K562 (cell line): ENCODE data around the gene MAP2K4.

Source experiments
- ADNP ChIP-seq: fragments of 200-800 bp; sonication (Bioruptor generic); IDR thresholded peaks from 2 replicates; pipeline ENCODE4 v1.6.1; 2016; ENCODE audit warnings: missing genetic modification characterization, missing compliant biosample characterization
- ETS2 ChIP-seq: IDR thresholded peaks from 2 replicates; pipeline ENCODE4 v1.6.1; 2016; ENCODE audit warnings: borderline replicate concordance, missing genetic modification characterization, mild to moderate bottlenecking, moderate library complexity, missing compliant biosample characterization; ENCODE audit not compliant: poor library complexity, severe bottlenecking
- HDAC6 ChIP-seq: IDR thresholded peaks from 2 replicates; pipeline ENCODE4 v1.6.1; 2012; ENCODE audit warnings: low read depth, mild to moderate bottlenecking, control low read depth, inconsistent platforms, low read length, moderate library complexity
- KAT8 ChIP-seq: fragments of 450-650 bp; IDR thresholded peaks from 2 replicates; pipeline ENCODE4 v1.6.1; 2016; ENCODE audit warnings: low read depth, mild to moderate bottlenecking
- MXI1 ChIP-seq: IDR thresholded peaks from 2 replicates; pipeline ENCODE4 v1.6.1; 2011; ENCODE audit warnings: low read depth, mild to moderate bottlenecking, improper control_type of control experiment, low read length
- NR1H2 ChIP-seq: sonication (generic); formaldehyde crosslinking; IDR thresholded peaks from 2 replicates; pipeline ENCODE4 v1.4.0; 2020; ENCODE audit warnings: mild to moderate bottlenecking, missing genetic modification reagents
- TF ChIP-seq, protein P1 (sequence below), 2 experiments: IDR thresholded peaks; 2 replicates each; pipeline ENCODE4 v1.6.1; 2011; ENCODE audit warnings: borderline replicate concordance in 1 of 2, control low read depth in 1 of 2, low read depth in 1 of 2, low read length in 1 of 2, mild to moderate bottlenecking in 1 of 2, mixed read lengths in 1 of 2, moderate library complexity in 1 of 2; ENCODE audit not compliant: insufficient read depth in 1 of 2, insufficient read length in 1 of 2, poor library complexity in 1 of 2, severe bottlenecking in 1 of 2; ENCODE audit errors: extremely low read depth in 1 of 2
- TF ChIP-seq, protein P2 (sequence below): fragments of 450-650 bp; formaldehyde crosslinking; IDR thresholded peaks from 2 replicates; pipeline ENCODE4 v1.4.0; 2020; ENCODE audit warnings: mild to moderate bottlenecking, mixed read lengths
- TF ChIP-seq, protein P3 (sequence below), 3 experiments: IDR thresholded peaks in 2 of 3; conservative IDR thresholded peaks in 1 of 3; 2 replicates each; pipeline ENCODE4 v1.5.1; 2011 to 2012; ENCODE audit warnings: low read length in 3 of 3, mild to moderate bottlenecking in 3 of 3, control low read depth in 2 of 3, improper control_type of control experiment in 1 of 3, inconsistent platforms in 1 of 3, low read depth in 1 of 3, mixed read lengths in 1 of 3, moderate library complexity in 1 of 3; ENCODE audit not compliant: insufficient read depth in 2 of 3

DNA sequence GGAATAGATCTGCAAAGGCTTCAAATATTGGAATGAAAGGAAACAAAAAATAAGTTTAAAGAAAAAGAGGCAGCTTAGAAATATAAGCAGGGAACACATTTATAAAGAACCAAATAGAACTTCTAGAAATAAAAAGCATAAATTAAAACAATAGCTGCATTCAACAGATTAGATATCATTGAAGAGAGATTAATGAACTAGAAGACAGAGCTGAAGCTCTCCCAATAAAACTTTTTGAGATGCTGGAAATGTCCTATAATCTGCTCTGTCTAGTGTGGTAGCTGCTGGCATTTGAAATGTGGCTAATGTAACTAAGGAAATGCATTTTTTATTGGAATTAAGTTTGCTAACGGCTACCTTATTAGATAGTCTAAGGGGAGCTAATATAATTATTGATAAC is 115.6 kb downstream of the MAP2K4 start:
- TF ChIP-seq ETS2 (tag): no peak
- no peak for TF ChIP-seq NR1H2 (CRISPR knock-in tag)
- no peak for TF ChIP-seq KAT8
- no peak for TF ChIP-seq HDAC6
- TF ChIP-seq MXI1: no peak
- TF ChIP-seq, protein P1, sequence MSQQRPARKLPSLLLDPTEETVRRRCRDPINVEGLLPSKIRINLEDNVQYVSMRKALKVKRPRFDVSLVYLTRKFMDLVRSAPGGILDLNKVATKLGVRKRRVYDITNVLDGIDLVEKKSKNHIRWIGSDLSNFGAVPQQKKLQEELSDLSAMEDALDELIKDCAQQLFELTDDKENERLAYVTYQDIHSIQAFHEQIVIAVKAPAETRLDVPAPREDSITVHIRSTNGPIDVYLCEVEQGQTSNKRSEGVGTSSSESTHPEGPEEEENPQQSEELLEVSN (IDR thresholded peaks at IDR 0.05; ENCODE audit: borderline replicate concordance in 1 of 2, extremely low read depth in 1 of 2, insufficient read depth in 1 of 2, insufficient read length in 1 of 2, low read depth in 1 of 2, low read length in 1 of 2, poor library complexity in 1 of 2, severe bottlenecking in 1 of 2): no peak
- TF ChIP-seq, protein P2, sequence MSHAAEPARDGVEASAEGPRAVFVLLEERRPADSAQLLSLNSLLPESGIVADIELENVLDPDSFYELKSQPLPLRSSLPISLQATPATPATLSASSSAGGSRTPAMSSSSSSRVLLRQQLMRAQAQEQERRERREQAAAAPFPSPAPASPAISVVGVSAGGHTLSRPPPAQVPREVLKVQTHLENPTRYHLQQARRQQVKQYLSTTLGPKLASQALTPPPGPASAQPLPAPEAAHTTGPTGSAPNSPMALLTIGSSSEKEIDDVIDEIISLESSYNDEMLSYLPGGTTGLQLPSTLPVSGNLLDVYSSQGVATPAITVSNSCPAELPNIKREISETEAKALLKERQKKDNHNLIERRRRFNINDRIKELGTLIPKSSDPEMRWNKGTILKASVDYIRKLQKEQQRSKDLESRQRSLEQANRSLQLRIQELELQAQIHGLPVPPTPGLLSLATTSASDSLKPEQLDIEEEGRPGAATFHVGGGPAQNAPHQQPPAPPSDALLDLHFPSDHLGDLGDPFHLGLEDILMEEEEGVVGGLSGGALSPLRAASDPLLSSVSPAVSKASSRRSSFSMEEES (CRISPR knock-in tag): no peak
- TF ChIP-seq, protein P3, sequence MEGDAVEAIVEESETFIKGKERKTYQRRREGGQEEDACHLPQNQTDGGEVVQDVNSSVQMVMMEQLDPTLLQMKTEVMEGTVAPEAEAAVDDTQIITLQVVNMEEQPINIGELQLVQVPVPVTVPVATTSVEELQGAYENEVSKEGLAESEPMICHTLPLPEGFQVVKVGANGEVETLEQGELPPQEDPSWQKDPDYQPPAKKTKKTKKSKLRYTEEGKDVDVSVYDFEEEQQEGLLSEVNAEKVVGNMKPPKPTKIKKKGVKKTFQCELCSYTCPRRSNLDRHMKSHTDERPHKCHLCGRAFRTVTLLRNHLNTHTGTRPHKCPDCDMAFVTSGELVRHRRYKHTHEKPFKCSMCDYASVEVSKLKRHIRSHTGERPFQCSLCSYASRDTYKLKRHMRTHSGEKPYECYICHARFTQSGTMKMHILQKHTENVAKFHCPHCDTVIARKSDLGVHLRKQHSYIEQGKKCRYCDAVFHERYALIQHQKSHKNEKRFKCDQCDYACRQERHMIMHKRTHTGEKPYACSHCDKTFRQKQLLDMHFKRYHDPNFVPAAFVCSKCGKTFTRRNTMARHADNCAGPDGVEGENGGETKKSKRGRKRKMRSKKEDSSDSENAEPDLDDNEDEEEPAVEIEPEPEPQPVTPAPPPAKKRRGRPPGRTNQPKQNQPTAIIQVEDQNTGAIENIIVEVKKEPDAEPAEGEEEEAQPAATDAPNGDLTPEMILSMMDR (IDR thresholded peaks at IDR 0.05 in 2 of 3, conservative IDR thresholded peaks at IDR 0.05 in 1 of 3; ENCODE audit: insufficient read depth in 2 of 3, low read depth in 1 of 3, low read length in 3 of 3): no peak
- no peak for TF ChIP-seq ADNP
